ENCODE measurements around the gene CASQ1.

DNA sequence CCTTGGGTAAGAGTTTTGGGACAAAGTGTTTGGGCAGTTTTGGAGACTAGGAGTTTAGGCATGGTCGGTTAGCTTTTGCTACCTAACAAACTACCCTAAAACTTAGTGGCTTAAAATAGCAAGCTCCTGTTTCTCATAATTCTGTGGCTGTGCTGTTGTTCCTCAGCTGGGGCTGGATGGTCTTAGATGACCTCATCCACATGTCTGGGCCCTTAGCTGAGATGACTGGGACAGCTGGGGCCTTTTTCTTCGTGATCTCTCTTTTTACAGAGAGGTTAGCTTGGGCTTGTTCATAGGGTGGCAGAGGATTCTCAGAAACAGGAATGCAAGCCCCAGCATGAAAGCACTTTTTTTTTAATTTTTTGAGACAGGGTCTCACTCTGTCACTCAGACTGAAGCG is 32.3 kb upstream of the CASQ1 start:
- TF ChIP-seq CTCF (IDR thresholded peaks at IDR 0.05; ENCODE audit: insufficient read depth, low read length, poor library complexity, severe bottlenecking) (no peak), EZH2phosphoT487 (conservative IDR thresholded peaks at IDR 0.05; ENCODE audit: low read length) (no peak)
